NCI-H1694 treated with DMSO at 0.1 percent for 48 hours (cell line): Measurements from ENCODE around the gene HNRNPU.
"Not testable (repeated sequence)": the region's sequence is repeated elsewhere in the genome, so short reads cannot be mapped to it uniquely, and the experiment has no call there.

Experiments
- DNase-seq: peaks from one replicate; lab custom pipeline; 2025; lab: John Stamatoyannopoulos, UW

The HNRNPU gene

GRCh38 chr1:244840219-244840794 is 24.0 kb downstream of the HNRNPU start:
- no peak for DNase-seq

GRCh38 chr1:244839656-244840055 is 24.7 kb downstream of the HNRNPU start:
- DNase-seq = no peak

GRCh38 chr1:244837597-244838258 is 26.6 kb downstream of the HNRNPU start:
- DNase-seq = no peak

GRCh38 chr1:244836584-244836983 is 27.8 kb downstream of the HNRNPU start:
- no peak for DNase-seq

- DNase-seq = peak; percentile 55
Measured at GRCh38 chr1:244836135-244836521, 28.2 kb downstream of the HNRNPU start.

- peak; percentile 92 for DNase-seq
Measured at GRCh38 chr1:244835276-244836134, 28.8 kb downstream of the HNRNPU start, which contains the start of gene COX20. TSS of gene COX20 (plus strand) at chr1:244835658. CDS start at chr1:244835715, 57 bp downstream.

- peak; percentile 96 for DNase-seq
Measured at GRCh38 chr1:244834543-244835275, 29.6 kb downstream of the HNRNPU start.

- DNase-seq = peak; percentile 84
Measured at GRCh38 chr1:244833734-244834542, 30.4 kb downstream of the HNRNPU start.

- DNase-seq = not testable (repeated sequence)
Measured at GRCh38 chr1:244833260-244833659, 31.1 kb downstream of the HNRNPU start.

- DNase-seq = no peak
Measured at GRCh38 chr1:244830639-244831038, 33.7 kb downstream of the HNRNPU start.

- no peak for DNase-seq
Measured at GRCh38 chr1:244826712-244827111, 37.6 kb downstream of the HNRNPU start.

GRCh38 chr1:244822878-244823277 is 41.5 kb downstream of the HNRNPU start:
- no peak for DNase-seq

- DNase-seq = no peak
Measured at GRCh38 chr1:244821134-244821533, 43.2 kb downstream of the HNRNPU start.

- DNase-seq = no peak
Measured at GRCh38 chr1:244820131-244820530, 44.2 kb downstream of the HNRNPU start.

GRCh38 chr1:244817415-244817894 is 46.9 kb downstream of the HNRNPU start:
- no peak for DNase-seq

- DNase-seq = no peak
Measured at GRCh38 chr1:244815600-244816099, 48.7 kb downstream of the HNRNPU start.

- no peak for DNase-seq
Measured at GRCh38 chr1:244813327-244813726, 51.0 kb downstream of the HNRNPU start.

- no peak for DNase-seq
Measured at GRCh38 chr1:244810221-244810620, 54.1 kb downstream of the HNRNPU start.

- no peak for DNase-seq
Measured at GRCh38 chr1:244807138-244807537, 57.2 kb downstream of the HNRNPU start.

GRCh38 chr1:244804841-244805240 is 59.5 kb downstream of the HNRNPU start:
- DNase-seq = no peak
